ENCODE measurements around the gene BIRC2. TPM values are rescaled to one million over a fixed set of nuclear protein-coding genes. Genes with fewer than 3 reads are reported as not detected.

Gene BIRC2
- total RNA-seq, 1 donor from 2014 or later: 30.4 TPM

DNA sequence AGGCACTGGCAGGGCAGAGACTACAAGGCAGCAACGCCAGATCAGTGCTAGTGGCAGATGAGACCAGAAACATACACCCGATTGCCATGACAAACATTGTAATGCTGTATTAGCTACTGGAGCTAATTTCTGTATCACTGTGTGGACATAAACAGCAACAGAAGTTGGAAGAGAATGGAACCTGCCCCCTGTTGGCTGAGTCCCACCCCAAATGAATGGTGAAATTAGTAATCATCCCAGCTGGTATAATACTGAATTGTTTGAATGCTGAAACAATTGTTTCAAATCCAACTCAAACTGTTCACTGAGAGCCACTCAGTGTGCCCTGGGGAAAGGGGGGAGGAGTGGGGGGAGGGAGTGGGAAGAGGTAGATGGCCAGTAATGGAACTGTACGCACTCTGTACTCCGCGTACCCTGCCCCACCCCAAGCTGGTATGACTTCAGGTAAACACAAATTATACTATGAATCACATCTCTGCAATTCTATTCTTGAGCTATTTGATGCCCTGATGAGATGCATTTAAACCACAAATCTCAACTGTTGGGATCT lies 40.9 kb upstream of the BIRC2 start:
- Histone ChIP-seq H3K27ac (replicated peaks) (no peak overlapping the region), H3K27me3 (ENCODE audit: low read depth) (no peaks in the 10 kb centered on the region), H3K9me3 (replicated peaks) (peaks cover 16% of the 10 kb centered on the region), H3K36me3 (no peaks in the 10 kb centered on the region), H3K4me3 (no peak overlapping the region), H3K4me1 (peaks cover 7% of the 10 kb centered on the region)
- no peak for DNase-seq
- TF ChIP-seq, protein P1, sequence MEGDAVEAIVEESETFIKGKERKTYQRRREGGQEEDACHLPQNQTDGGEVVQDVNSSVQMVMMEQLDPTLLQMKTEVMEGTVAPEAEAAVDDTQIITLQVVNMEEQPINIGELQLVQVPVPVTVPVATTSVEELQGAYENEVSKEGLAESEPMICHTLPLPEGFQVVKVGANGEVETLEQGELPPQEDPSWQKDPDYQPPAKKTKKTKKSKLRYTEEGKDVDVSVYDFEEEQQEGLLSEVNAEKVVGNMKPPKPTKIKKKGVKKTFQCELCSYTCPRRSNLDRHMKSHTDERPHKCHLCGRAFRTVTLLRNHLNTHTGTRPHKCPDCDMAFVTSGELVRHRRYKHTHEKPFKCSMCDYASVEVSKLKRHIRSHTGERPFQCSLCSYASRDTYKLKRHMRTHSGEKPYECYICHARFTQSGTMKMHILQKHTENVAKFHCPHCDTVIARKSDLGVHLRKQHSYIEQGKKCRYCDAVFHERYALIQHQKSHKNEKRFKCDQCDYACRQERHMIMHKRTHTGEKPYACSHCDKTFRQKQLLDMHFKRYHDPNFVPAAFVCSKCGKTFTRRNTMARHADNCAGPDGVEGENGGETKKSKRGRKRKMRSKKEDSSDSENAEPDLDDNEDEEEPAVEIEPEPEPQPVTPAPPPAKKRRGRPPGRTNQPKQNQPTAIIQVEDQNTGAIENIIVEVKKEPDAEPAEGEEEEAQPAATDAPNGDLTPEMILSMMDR (IDR thresholded peaks at IDR 0.05; ENCODE audit: borderline replicate concordance): no peak
- intact Hi-C loops (cut with micrococcal nuclease): no loop called here

DNA sequence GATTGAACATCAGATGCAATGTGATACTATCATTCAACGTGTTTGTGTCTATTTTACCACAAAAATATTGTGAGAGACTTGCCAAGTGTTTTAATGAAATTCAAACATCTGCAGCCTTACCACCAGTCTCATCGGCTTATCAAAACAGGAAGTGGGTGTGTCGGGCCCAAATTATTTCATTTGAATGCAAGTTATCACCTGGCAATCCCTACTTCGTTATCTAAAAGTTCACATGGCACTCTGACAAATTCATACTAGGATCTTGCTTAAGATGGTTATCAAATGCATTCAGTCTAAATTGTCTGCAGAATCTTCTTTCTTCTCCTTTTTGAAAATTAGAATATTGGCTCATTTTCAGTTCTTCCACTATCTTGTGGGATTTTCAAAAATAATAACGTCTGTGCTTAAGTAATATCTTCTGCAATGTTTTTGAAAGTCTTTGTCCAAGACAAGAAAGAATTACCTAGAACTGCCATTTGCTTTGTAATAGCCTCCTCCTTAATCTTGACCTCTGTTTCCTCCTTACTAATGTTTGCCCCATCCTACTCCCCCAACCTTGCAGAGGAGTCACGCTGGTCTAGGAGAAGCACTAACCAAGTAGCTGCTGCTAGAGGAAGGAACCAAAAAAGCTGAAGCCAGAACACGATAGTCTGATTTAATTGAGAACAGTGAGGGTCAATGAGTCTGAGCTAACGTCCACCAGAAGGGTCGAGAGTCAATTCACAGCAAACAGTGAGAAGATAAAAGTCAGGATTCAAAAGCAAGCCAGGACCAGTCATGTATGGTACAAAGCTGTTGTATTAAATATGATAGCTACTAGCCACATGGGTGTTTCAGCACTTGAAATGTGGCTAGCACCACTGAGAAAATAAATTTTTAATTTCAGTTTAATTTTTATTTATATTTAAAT lies 39.9 kb upstream of the BIRC2 start:
- H3K27ac ChIP-seq (replicated peaks): no peak overlapping the region
- no peaks in the 10 kb centered on the region for H3K36me3 ChIP-seq

DNA sequence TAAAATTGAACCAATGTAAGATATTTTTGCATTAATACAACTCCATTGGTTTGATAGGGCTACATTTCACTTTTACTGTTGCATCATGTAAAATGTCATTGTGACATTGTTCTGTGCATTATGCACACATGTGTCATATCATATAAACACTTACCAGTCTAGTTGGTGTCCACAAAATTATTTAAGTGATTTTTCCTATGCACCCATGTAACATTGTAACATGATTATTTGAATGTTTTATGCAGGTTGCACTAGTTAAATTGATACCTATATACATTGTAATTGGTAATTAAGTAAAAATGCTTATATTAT lies 39.3 kb upstream of the BIRC2 start:
- peaks cover 7% of the 10 kb centered on the region for H3K4me1 ChIP-seq
- no peaks in the 10 kb centered on the region for H3K36me3 ChIP-seq
- H3K9me3 ChIP-seq (replicated peaks): peaks cover 4% of the 10 kb centered on the region
- TF ChIP-seq, protein P1 (IDR thresholded peaks at IDR 0.05; ENCODE audit: borderline replicate concordance): no peak
- no peaks in the 10 kb centered on the region for H3K27me3 ChIP-seq (ENCODE audit: low read depth)
- intact Hi-C loops (cut with micrococcal nuclease): no loop called here
- H3K4me3 ChIP-seq: no peak overlapping the region
- H3K27ac ChIP-seq (replicated peaks): no peak overlapping the region
- DNase-seq: no peak

More for the DNA sequence above, 39.9 kb upstream of the BIRC2 start:
- TF ChIP-seq, protein P1 (IDR thresholded peaks at IDR 0.05; ENCODE audit: borderline replicate concordance): no peak
- no peak for DNase-seq
- peaks cover 10% of the 10 kb centered on the region for H3K9me3 ChIP-seq (replicated peaks)
- H3K4me3 ChIP-seq: no peak overlapping the region
- H3K27me3 ChIP-seq (ENCODE audit: low read depth): no peaks in the 10 kb centered on the region
- peaks cover 7% of the 10 kb centered on the region for H3K4me1 ChIP-seq
- intact Hi-C loops (cut with micrococcal nuclease): no loop called here

DNA sequence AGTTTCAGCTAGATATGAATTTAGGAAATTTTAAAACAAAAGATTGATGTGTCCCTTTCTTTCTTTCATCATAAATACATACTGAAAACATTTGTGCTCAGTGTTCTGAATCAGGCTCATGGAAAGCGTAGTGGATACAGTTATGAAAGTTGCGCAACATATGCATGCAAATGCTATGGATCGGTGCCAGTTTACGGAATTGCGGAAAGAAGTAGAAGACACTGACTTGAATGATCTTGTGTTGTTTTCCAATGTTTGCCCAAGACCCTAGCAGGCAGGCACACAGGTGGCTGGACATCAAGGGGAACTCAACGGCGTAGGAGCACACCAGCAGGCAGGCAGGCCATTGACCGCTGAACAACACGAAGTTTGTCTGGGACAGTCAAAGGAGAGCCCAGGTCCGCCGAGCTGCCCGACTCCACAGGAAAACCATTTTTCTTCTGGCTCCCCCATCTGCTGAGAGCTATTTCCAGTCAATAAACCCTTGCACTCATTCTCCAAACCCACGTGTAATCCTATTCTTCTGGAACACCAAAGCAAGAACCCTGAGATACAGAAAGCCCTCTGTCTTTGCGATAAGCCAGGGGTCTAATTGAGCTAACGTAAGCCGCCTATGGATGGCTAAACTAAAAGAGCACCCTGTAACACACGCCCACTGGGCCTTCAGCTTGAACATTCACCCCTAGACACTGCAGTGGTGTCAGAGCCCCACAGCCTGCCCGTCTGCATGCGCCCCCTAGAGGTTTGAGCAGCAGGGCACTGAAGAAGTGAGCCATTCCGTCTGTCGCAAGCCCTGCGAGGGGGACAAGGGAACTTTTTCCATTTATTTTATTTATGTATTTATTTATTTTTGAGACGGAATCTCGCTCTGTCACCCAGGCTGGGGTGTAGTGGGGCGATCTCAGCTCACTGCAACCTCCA lies 37.1 kb upstream of the BIRC2 start:
- TF ChIP-seq, protein P1 (IDR thresholded peaks at IDR 0.05; ENCODE audit: borderline replicate concordance): no peak
- H3K36me3 ChIP-seq: no peaks in the 10 kb centered on the region
- intact Hi-C loops (cut with micrococcal nuclease): no loop called here
- H3K9me3 ChIP-seq (replicated peaks): no peaks in the 10 kb centered on the region
- H3K27ac ChIP-seq (replicated peaks): no peak overlapping the region
- no peaks in the 10 kb centered on the region for H3K27me3 ChIP-seq (ENCODE audit: low read depth)
- H3K4me3 ChIP-seq: no peak overlapping the region
- H3K4me1 ChIP-seq: peaks cover 15% of the 10 kb centered on the region
- no peak for DNase-seq

DNA sequence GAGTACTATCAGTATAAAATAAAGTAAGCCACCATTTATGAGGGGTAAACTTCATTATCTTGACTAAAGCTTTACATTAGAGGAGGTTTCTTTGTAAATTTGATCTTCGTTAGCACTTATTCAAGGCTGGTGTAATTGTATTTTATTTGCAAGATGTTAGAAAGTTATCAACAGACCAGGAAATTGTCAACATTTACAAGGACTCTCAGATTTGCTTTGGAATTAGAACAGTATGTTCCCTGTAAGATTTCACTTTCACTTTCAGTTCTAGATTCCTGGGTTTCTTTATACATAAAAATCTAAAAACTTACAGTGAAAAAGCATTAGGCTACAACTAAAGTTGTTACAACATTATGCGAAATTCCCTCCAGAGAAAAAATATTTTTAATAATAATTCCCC lies 34.3 kb upstream of the BIRC2 start:
- intact Hi-C loops (cut with micrococcal nuclease): no loop called here
- Histone ChIP-seq H3K4me3 (peak overlapping the region; percentile 47), H3K27ac (replicated peaks) (peak overlapping the region; percentile 75), H3K4me1 (peaks cover 21% of the 10 kb centered on the region), H3K9me3 (replicated peaks) (no peaks in the 10 kb centered on the region), H3K36me3 (no peaks in the 10 kb centered on the region), H3K27me3 (ENCODE audit: low read depth) (no peaks in the 10 kb centered on the region)
- TF ChIP-seq, protein P1 (IDR thresholded peaks at IDR 0.05; ENCODE audit: borderline replicate concordance): no peak
- DNase-seq: no peak
